GM03348 (cell line): ENCODE results near the gene GATAD2B.
"Not testable (repeated sequence)": the region's sequence is repeated elsewhere in the genome, so short reads cannot be mapped to it uniquely, and the experiment has no call there.

Source experiments
- DNase-seq: peaks from one replicate; pipeline ENCODE4 v3.0.0; 2012; ENCODE audit warnings: low spot score

GATAD2B gene

DNA sequence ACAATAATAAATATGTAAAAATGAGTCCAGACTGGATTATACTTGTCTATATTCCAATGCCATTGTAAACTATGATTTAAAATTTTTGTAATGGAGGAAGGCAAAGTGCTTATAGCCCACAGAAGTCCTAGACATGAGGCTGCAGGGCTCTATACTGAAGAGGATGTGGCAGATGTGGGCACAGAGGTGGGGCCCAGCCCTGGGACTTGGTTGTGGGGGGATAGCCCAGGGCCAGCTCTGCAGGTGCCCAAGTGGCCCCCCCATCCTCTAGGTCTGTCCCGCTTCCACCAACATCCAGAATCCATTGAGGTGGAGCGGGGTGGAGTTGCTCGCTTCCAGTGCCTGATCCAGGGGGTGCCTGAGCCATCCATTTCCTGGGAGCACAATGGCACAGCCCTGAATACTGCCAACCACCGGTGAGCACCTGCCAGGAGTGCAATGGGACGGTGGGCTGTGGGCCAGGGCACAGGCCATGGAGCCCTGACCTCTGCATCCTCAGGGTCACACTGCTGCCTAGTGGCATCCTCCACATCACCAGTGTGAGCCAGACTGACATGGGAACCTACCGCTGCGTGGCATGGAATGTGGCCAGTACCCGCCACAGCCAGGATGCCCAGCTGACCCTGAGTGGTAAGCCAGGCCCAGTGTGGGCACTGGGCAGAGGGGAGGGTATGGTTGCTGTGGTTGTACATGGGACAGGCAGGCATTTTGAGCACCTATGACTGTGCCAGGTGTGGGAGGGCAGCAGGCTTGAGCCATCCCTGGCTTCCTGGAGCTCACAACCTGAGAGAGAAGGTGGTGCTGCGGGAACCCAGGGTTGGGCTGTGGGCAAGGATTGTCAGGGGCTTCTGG lies 126.6 kb downstream of the GATAD2B start:
- no peak for DNase-seq

DNA sequence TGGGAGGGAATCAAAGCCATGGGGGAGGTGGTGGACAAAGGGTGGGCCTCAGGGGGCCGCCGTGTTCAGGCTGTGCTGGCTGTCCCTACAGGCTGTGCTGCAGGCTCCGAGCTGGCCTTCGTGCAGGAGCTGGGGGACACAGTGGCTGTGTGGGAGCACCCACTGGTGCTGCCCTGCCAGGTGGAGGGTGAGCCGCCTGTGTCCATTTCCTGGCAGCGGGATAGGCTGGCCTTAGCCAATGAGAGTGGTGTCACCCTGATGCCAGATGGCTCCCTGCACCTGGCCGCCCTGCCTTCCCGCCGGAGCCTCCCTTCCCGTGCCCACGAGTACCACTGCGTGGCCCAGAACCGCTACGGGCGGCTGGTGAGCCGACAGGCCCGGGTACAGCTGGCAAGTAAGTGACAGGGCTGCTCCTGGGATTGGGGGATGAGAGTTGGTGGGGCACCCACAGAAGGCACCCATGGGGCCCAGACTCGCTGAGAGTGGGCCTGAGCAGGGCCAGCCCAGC lies 127.4 kb downstream of the GATAD2B start:
- DNase-seq: no peak

DNA sequence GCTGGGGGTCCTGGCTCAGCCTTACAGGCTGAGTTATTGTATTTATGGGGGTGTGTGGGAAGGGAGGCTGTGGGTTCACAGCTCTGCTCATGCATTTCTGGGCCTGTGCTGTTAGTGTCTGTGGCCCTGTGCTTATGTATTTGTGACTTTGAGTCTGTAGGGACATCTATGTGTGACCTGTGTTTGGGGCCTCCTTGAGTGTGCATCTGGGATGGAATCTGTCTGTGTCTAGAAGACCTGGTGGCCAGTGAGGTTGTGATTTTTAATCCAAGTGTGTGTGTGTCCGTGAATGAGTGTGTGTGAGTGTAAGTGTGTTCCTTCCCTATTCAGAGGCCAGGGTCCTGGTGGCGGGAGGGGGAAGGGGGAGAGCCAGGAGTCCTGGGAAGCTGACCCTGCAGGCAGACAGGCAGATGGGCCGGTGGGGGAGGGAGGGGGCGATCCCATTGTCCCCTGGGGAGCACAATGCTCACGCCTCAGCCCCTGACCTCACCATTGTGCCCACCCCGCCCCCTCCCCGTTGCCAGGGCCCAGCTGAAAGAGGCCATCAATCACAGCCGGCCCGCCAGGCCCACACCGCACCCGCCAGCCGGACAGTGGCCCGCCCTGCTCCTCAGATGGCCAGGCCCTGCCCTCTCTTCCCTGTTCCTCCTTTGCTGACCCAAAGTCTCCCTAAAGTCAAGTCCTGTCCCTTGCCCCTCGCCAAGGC lies 128.0 kb downstream of the GATAD2B start:
- DNase-seq: no peak

DNA sequence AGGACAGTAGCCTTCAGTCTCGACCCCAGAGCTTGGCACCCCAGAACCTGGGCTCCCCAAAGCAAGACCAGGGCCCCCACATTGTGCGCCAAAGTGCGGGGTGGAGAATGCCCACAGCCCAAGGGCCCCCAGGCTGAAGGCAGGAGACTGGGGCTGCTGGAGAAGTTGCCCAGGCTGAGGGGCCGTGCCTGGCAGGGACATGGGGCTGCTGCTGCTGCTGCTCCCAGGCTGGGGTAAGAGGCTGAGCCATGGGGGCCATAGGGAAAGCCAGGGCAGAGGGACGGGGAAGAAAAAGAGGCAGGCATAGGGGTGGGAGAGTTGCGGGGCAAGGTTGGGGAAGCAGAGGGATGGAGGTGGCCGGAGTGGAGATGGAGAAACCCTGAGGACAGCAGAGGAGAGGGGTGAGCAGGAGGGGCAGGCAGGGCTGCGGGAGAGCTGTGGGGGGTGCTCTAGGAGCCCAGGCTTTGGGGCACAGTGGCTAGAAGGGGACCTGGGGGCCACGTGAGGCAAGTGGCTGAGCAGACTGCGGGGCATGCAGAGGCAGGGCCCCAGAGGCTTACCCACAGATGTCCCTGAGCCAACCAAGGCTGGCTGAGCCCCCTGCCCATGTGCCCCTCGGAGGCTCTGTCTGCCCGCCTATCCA lies 128.7 kb downstream of the GATAD2B start:
- no peak for DNase-seq

DNA sequence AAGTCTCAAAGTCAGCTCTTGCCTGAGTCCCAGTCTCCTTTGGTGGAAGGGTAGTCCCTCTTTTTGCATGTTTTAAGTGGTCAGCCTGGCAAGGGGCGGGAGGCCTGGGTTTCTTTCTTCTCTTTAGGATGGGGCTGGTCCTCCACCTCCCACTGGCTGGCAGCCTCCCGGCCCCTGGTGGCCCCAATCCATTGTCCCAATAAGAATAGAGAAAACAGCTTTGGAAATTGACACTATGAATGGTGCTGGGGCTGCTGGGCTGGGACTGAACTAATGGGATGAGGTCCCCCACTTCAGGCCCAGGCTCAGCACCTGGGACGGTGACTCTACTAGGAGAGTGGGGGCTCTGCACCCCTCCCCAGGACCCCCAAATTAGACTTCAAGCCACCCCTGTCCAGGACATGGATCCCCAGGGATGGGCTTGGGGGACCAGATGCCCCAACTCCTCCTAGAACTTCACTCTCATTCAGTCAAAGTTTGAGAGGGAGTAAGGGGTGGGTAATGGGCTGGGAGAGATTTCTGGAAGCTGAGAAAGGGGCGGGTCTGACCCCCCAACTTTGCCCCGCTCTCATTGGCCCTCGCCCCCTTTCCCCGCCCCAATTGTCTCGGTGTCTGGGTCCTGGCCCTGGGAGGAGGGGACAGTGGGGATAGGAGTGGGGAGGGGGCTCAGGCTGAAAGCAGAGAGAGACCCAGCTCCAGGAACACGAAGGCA lies 129.4 kb downstream of the GATAD2B start:
- no peak for DNase-seq

DNA sequence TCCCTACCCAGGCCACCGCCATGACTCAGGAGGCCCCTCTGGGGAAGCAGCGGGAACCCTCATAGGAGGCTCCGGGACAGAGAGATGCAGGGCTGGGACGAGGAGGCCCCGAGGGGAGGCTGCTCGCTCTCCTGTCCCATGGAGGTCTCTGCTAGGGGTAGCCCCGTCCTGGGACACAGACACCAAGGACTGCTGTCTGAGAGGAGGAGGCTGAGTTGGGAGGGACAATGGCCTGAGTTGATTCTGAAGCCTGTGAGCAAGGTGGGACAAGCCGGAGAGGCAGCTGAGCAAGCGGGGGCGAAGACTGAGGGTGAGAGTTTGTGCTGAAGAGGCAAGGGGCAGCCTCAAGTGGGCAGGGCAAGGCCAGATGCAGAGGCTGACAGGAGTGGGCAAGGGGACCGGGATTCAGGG lies 130.1 kb downstream of the GATAD2B start:
- no peak for DNase-seq

DNA sequence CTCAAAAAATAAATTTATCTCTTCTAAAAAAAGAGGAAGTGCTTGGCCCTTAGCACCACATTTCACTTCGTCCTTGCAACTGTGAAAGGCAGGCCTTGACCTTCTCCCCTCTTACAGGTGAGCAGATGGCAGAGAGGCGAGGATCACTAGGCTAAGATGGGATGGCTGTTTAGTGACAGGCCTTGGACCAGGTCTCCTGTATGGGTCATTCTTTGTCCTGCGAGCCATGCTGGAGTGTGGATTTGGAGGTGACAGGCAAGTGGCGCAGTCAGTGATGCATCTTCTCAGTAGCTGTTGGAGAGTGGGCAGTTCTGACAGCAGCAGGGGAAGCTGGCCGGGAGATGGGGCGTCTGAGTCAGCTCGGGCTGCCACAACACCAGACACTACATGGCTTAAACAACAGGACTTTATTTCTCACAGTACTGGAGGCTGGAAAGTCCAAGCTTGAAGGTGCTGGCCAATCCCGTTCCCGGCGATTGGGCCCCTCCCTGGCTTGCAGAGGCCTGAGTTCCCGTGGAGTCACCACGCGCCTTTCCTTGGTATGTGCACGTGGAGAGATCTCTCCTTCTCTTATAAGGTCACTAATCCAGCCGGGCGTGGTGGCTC lies 131.0 kb downstream of the GATAD2B start:
- peak; percentile 31 for DNase-seq

DNA sequence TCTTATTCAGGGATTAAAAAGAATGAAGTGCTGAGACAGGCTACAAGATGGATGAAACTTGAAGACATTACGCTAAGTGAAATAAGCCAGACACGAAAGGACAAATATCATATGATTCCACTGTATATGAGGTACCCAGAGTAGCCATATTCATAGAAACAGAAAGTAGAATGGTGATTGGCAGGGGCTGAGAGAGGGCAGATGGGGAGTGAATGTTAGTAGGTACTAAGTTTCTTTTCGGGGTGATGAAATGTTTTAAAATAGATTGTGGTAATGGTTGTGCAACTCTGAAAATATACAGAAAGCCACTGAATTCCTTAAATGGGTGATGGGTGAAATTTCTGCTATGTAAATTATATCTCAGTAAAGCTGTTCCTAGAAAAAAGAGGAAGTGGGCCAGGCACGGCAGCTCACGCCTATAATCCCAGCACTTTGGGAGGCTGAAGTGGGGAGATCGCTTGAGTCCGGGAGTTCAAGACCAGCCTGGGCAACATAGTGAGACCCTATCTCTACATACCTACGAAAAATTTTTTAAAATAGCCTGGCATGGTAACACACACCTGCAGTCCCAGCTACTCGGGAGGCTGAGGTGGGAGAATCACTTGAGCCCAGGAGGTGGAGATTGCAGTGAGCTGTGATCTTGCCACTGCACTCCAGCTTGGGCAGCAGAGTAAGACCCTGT lies 131.7 kb downstream of the GATAD2B start:
- DNase-seq: peak; percentile 88

DNA sequence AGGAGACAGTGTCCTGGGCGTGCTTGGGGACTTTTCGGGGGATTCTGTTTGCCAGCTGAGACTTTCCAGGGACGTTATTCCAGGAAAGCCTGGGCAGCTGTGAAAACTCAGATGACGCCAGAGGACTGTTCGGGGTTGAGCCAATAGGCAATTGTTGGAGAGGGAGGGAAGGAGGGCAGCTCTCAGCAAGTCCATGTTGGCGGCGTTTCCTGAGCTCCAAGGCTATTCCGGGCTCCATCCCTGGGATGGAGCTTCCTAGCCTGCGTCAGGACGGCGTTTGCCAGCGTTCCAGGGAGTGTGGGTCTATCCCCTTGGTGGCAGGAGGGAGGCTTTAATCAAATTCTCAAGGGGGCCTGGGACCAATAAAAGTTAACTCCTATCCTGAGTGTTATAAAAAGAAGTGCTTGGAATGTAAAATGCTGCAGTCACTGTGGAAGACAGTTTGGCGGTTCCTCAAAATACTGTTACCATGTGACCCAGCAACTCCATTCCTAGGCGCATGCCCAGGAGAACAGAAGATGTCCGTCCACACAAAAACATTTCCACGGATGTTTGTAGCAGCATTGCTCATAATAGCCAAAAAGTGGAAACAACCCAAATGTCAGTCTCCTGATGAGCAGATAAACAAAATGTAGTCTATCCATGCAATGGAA lies 132.3 kb downstream of the GATAD2B start:
- peak; percentile 87 for DNase-seq

DNA sequence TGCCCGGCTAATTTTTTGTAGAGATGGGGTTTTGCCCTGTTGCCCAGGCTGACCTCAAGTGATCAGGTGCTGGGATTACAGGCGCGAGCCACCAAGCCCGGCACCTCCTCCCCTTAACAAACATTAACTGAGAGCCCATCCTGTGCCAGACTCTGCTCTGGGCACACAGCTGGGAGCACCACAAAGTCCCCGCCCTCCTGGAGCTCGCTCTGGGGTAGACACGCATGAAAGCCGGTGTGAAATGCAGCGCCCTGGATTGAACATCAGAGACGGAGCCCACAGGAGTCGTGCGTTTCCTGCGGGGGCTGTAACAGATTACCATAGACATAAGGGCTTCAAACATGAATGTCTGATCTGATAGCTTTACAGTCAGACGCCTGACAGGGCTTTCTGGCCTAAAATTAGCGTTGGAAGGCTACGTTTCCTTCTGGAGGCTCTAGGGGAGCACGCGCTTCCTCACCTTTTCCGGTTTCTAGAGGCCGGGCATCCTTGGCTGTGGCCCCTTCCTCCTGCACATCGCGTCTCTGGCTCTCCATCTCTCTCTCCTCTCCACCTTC lies 133.2 kb downstream of the GATAD2B start:
- no peak for DNase-seq

DNA sequence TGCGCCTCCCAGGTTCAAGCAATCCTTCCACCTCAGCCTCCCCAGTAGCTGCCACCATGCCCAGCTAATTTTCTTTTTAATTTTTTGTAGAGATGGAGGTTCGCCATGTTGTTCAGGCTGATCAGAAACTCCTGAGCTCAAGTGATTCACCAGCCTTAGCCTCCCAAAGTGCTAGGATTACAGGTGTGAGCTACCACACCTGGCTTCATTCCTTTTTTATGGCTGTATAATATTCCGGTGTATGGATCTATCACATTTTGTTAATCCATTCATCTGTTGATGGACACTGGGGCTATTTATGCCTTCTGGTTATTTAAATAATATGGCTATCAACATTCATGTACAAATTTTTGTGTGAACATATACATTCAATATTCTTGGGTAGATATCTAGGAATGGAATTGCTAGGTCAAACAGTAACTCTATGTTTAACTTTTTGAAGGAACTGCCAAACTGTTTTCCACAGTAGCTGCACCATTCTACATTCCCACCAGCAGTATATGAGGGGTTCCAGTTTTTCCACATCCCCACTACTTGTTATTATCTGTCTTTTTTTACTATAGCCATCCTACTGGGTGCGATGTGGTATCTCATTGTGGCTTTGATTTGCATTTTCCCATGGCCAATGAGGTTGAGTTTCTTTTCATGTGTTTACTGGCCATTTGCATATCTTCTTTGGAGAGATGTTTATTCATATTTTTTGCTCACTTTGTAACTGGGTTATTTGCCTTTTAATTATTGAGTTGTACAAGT lies 136.6 kb downstream of the GATAD2B start:
- DNase-seq: no peak

DNA sequence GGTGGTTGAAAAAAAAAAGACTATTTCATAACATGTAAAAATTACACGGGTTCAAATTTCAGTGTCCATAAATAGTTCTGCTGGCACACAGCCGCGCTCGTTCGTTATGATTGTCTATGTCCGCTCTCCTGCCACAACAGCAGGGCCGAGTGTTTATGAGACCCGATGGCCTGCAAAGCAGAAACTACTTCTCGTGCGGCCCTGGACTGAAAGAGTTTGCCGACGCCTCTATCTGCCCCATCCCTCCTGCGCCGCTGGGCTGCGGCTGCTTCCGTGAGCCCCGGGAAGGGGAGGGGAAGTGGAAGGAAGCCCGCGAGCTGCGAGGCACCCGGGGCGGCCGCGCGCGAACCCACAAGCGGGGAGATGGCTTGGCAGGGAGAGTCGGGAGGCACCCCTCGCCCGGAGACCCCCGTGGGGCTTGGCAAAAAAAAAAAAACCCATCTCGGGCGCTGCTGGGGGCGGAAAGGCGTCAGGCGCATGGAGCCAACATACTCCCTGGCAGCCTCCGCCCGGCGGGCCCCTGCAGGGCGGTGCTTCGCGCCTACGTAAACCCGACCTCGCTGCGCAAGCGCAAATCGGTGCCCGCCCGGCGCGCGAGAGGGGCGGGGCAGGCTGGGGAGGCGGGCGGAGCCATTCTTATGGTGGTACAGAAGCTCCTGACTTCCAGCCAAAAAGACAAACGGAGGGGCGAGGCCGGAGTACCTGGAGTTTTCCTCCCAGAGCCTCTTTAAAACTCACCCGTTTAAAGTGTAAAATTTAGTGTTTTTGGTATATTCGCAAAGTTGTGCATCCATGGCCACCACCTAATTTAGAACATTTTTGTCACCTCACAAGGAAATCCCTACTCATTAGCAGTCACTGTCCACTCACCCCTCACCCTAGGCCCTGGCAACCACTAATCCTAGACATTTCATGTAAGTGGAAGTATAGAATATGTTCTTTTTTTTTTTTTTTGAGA lies 139.3 kb downstream of the GATAD2B start:
- peak; percentile 99 for DNase-seq

DNA sequence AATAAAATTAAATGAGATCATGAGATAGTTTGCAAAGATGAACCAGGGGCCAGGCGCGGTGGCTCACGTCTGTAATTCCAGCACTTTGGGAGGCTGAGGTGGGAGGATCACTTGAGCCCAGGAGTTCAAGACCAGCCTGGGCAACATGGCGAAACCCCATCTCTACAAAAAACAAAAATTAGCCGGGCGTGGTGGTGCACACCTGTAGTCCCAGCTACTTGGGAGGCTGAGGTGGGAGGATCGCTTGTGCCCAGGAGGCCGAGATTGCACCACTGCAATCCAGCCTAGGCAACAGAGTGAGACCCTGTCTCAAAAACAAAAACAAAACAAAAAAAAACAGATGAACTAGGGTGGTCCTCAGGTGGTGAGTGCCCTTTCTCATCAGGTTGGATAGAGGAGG lies 140.1 kb downstream of the GATAD2B start:
- not testable (repeated sequence) for DNase-seq

DNA sequence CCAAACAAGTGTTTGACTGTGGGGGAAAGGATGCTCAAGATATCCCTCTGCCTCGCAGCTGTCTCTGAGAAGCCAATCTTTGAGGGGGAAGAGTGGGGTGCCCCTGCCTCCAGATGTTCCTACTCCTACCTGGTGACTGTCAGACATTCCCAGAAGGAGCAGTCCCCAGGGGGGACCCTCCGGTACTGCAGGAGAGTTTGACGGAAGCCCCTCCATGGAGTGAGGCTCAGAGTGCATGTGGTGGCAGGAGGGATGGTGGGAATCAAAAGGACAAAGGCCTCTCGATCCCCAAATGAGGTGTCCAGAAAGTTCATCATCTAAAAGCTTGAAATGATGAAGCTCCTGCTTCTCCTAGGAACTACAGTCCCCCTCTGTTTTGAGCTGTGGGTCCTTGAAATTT lies 142.2 kb downstream of the GATAD2B start:
- no peak for DNase-seq

DNA sequence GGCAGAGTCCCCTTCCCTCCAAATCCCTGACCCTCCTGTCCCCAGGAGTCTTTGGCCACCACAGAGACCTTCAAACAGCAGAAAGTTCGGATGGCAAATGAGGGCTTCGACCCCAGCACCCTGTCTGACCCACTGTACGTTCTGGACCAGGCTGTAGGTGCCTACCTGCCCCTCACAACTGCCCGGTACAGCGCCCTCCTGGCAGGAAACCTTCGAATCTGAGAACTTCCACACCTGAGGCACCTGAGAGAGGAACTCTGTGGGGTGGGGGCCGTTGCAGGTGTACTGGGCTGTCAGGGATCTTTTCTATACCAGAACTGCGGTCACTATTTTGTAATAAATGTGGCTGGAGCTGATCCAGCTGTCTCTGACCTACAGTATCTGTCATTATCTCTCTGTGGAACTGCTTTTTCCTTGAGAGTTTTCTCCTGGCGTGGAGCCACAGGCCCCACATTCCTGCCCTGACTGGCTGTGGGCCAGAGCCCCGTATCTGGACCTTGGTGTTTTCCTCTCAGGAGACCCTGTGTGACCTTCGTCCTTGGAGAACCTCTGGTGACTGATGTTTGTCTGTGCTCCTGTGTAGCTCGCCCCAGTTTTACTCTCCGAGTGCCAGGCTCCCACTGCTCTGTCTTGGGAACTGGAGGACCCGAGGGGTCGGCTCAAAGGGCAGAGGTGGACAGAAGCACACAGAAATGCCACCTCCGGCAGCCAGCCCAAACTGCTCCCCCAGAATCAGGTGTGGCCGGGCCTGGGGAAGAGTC lies 142.8 kb downstream of the GATAD2B start:
- no peak for DNase-seq

DNA sequence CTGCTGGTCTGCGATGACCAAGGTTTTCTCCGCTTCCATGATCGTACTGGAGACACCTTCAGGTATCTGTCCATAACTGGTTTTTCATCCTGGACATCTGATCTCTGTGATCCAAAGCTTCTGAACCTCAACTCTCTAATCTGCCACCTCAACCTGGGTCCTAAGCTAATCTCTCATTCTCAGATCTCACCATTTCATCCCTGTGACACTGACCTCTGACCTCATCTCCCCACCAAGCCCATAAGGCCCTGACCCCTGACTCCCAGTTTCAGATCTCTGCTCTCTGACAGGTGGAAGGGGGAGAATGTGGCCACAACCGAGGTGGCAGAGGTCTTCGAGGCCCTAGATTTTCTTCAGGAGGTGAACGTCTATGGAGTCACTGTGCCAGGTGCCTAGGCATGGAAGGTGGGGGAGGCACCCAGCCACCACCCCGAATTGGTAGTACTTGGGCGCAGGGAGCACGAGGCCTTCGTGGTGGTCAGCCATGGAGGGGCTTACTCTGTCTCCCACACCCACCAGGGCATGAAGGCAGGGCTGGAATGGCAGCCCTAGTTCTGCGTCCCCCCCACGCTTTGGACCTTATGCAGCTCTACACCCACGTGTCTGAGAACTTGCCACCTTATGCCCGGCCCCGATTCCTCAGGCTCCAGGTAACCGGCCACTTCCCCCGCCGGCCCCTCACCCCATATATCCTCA lies 143.8 kb downstream of the GATAD2B start:
- DNase-seq: no peak
